NCI-H748 (cell line): ENCODE data around the gene PCSK2.

ENCODE experiments used
- DNase-seq: peaks from one replicate; lab custom pipeline; 2025; ENCODE audit not compliant: unreplicated experiment; lab: John Stamatoyannopoulos, UW

Gene PCSK2

DNA sequence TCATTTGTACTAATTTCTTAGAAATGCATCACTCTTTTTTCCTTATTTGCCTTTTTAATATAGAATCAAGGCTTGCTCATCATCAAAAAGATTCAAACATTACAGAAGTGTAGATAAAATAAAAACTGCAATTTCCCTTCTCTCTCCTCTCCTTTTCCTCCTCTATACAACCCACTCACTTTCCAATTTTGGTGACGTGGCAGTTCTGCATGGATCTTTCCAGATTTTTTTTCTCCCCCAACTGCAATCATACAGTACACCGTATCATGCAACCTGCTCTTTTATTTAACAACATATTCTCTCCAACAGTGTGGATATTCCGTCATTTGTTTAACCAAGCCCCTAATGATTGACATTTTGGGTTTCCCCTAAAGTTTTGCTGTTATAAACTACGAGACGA is 163.8 kb downstream of the PCSK2 start:
- DNase-seq, result no peak

DNA sequence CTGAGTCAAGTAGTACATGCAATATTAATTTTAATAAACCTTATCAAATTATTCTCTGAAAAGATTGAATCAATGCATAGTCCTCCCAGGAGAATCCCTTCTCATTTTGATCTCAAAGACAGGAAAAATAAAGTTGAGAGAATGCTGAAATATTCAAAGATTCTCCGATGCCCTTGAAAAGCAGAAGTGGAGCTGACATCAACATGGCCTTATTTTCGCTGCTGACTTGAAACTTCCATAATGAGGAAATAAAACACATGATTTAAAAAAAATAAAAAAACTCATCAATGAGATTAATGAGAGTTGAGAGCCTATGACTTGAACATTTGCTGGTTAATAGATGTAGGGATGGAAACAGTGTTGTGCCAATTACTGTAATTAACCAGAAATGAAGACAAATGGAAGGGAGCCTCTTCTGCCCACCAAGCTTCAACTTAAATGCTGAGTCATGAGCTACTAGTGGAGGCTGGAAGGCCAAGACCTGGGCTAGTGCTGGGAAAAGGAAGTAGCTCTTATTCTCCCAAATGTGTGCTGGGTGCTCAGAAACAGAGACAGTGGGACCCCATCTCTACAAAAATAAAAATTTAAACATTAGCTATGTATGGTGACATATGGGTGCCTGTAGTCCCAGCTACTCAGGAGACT is 164.4 kb downstream of the PCSK2 start:
- no peak for DNase-seq

DNA sequence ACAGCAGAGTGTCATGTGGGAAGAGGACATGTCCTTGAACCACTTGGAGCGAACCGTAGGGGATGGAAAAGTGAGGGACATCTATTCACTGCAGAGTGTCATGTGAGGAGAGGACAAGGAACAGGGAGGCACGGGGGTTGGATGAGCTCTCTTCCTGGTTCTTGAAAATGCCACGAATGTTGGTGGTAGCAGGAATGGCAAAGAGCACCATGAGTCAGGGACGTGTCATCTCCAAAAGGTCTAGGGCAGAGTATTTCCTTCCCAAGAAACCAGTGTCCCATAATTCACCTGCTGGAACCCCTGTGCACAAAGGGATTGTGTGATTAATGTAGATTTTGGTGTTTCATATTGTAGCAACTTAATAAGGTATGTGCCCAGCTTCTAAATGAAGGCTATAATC is 167.6 kb downstream of the PCSK2 start:
- no peak for DNase-seq

DNA sequence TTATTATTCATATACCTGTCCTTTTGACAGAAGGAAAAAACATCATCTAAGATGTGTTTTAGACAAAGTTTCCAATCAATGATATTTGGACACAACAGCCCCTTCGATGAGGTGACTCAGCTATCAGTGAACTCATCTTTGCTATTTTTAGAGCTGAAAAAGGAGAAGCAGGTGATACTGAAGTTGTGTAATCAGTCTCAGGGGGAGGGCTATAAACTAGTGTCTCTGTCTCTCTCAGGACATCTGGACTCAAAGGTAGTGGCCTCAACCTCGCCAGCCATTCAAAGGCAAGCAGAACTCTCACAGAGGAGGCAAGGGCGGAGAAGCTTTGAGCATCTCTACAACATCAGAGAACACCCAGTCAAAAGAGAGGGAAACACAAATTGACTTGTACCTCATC is 168.9 kb downstream of the PCSK2 start:
- DNase-seq, result peak; percentile 78

DNA sequence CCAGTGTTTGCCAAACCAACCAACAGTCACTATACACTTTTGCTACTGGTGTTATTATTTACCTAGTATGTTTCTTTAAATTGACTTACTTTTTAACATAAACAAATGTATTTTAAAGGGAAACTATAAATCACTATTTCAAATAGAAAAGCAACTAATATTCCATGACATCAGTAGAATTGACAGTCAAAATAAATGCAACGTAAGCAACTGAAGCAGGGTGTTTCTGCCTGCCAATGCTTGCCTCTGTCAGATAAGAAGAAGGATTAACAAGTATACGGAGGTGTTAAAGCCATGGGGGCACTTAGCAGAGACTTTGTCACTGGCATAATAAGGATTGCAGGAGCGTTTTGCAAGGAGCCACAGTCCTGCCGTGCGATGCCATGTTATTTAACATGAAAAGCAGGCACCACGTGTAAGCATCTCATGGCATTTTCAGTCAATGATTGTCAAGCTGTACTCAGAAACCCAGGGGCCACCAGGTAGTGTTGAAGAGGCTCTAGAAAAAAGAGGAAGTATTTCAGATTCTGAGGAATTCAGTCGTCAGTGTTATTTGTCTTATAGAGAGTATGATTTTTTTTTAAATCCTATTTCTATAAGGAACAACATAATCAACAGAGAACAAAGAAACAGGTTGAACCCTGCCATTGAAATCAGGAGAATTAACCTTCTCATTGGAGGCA is 172.6 kb downstream of the PCSK2 start:
- no peak for DNase-seq

DNA sequence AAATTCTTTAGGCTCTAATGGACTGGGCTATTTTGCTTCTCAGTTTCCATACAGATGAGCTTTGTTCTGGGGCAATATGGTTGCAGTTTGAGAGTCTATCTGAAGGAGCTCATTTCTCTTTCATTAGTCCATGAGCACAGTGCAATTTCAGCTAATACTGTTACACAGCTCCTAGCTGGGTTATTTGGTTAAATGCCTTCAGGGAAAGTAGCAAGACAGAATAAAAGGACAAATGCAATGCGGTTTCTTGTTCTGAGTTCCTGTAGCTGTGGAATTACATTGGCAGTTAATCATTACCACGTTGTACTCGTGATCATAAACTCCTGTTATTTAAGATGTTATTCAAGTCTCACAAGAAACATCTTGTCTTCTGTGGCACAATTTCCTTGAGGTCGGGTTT is 176.6 kb downstream of the PCSK2 start:
- no peak for DNase-seq

DNA sequence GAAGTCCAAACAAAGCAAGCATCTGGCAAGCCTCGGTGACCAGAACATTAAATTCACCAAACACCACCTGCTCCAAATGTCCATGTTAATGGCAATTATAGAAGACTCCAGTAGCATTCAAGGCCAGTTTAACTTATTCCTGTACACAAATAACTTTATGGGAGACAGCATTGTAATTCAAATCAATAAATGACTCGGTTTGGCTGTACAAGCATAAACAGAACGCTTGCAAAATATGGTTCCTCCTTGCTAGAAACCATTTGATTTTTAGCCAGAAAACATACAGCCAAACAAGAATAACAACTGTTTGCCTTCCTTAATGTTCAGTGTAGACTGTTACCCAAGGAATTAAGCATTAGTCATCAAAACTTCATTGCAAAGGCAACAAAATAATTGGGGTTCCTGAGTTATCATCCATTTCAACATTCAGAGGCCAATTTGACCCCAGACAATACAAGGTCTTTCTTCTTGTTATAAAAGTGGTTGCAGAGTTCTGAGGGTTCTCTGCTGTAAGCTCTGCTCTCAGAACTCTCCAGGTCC is 179.3 kb downstream of the PCSK2 start:
- no peak for DNase-seq

DNA sequence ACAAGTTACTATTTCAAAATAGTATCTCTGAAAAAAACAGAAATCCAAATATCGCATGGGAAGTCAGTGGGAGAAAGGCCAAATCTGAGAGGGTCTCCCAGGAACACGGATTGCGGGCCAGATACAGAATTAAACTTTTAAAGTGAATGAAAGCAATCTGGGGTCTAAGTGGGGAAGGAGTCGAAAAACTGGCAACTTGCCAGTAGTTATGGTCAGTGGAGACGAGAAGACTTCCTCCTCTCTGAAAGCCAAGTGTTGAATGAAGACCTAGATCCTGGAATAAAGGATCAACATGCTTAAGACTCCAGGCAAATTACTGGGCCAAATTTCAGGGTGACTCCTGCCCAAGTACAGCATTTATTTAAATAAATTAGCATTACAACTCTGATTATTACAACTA is 180.7 kb downstream of the PCSK2 start:
- no peak for DNase-seq

DNA sequence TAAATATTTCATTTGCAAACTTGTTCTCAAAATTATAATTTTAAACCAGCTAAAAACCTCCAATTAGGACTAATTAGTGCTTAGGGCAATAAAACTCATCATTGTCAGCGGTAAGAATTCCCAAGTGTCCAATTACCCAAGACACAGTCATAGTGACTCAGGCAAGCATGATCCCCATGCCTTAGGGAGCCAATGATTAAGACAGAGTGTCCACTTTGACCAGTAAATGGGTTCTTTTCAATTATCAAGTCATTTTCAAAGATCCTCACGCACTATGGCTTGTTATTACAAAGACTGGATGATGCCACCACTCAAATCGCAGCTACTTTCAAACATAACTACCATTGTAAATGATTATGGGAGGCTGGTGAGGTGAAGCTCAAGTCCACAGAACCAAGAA is 190.4 kb downstream of the PCSK2 start:
- DNase-seq, result no peak

DNA sequence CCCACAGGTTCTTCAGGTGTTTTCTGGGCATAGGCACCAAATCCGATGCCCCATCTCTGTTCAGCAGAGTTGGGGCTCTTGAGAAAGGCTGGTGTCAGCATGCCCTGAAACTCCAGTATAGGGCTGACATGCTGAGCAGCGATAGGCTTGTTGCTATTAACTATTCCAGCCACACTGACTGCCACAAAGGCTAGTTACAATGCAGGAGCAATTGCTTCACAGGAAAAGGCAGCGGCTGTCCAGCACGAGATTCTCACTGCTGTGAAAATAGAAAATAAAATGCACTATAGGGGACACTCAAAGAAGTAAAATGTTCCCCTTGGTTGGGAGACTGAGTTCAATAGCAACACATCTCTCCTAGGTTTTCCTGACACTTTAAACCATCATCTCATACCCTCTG is 191.9 kb downstream of the PCSK2 start:
- DNase-seq, result no peak

DNA sequence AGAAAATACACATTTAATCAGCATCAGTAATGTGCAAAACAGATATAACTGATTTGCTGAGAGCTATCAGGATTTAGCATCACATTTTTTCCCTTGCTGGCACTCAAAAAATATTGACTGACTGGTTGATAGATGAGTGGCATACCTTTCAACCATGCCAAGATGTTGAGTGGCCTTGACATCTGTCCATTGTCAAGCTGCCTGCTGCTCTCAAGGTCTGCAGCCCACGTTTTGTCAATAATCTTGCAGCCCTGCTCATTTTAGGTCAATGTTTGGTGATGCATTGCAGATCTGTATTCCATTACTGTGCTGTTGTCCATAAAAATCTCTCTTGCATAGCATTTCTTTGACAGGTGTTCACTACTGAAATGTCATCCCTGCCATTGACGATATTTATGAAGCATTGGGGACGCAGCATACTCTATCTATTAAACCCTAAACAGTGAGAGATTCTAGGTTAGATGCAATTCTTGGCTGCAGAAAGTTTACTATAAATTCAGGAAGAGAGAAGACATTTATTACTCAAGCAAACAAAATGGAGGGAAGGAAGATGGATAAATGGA is 192.7 kb downstream of the PCSK2 start:
- DNase-seq, result no peak

DNA sequence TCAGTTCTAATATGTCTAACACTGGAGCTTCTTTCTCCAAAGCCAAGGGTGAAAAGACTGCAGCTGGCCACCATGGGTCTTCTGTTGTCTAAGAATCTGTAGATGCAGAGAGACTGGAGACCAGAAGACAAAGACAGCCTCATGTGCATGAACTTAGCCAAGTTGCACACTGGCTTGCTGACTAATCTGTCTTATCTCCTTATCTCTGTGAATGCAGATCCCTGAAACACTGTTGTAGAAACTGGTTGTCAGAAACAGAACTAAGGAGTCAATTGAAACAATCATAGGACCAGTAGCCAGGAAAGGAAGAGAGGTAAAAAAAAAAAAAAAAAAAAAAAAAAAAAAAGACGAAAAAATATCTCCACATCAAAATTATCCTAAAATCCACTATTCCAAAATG is 194.7 kb downstream of the PCSK2 start:
- no peak for DNase-seq

DNA sequence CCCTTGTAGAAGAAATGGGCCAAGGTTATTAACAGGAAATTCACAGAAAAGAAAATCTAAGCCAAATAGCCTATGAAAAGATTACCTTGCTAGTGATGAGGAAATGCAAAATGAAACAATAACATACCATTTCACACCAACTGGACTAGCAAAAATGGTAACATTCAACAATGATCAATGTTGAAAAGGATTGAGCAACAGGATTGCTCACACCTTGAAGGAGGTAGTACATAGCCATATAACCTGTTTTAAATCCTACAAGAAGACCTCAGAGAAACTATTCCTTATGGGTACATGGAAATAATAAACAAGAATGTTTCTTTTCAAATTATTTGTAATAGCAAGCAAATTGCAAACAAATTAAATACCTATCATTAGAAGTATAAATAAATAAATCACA is 196.9 kb downstream of the PCSK2 start:
- DNase-seq, result no peak

DNA sequence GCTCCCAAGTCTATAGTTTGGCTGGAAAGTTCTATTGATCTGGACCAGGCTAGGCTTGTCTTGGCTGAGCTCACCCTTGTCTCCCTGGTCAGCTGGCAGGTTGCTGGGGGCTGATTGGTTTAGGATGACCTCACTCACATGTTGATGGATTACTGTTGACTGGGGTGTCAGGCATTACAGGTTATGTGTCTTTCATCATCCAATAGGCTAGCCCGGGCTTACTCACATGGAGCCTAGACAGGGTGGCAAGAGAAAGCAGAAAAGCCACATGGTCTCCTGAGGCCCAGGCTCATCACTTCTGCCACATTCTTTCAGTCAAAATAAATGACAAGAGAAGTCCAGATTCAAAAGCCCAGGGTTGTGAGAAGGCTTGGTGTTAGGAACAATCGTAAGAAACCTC is 200.8 kb downstream of the PCSK2 start:
- no peak for DNase-seq

DNA sequence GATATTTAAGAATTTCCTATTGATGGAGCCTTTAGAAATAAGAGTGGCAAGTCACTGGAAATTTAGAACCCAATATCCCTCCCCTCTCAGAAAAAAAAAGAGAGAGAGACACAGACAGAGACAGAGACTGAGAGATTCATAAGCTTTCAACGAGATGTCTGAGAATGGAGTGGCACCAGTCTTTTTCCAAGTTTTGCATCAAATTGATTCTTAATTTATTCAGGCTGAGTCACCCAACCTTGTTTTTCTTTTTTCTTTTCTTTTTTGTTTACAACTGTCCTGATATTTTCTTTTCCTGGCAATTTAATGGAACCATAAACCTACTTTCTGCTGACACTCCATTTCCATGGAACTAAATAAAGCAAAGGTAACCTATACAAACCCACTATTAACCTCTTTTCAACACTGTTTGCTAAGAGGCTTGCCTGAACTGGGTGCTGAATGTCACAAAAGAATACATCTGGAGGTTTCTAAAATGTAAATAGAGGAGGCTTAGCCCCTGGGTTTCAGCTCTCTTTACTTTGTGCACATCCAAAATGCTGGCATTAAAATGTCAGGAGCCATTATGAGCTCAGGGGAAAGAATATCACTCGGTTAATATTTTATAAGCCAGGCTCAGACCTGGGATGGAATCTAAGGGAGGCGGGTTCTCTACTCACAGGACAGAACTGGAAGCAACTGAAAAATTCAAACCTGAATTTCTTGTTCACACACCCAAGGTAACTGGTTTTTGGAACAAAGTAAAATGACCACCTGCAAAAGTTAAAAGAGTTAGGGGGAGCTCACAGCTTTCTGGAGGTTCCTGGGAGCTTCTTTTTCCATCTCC is 203.5 kb downstream of the PCSK2 start:
- peak; percentile 99 for DNase-seq

DNA sequence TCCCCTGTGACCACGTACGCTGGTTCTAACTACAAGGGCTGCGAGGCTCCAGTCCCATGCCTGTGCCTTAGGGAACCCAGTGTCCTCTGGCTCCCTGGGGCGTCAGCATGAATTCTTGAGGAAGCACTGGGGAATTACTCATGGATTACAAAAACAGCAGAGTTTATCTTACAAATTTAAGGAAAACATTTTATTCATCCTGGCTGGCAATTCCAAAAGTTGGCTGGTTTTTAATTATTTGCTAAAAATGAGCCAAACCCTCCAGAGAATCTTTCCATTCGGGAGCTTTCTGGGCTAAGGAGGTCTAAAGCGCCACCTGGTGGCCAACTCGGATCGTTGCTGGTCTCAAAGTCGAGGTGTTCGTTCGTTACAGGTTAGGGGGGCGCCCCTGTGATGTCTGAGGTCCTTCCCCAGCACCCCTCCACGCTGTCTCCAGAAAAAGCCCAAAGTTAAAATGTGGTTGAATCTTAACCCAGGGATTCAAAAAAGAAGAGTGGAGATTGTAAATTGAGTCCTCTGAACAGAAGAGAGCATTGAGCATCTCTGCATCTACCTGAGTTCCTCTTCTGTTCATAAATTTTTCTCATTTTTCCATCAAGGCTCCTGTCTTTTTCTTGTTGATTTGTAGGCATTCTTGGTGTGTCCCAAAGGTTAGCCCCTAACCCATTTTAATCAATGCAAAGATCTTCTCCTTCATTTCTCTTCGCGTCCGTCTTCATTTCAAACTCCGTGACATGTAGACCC is 205.0 kb downstream of the PCSK2 start:
- peak; percentile 81 for DNase-seq

DNA sequence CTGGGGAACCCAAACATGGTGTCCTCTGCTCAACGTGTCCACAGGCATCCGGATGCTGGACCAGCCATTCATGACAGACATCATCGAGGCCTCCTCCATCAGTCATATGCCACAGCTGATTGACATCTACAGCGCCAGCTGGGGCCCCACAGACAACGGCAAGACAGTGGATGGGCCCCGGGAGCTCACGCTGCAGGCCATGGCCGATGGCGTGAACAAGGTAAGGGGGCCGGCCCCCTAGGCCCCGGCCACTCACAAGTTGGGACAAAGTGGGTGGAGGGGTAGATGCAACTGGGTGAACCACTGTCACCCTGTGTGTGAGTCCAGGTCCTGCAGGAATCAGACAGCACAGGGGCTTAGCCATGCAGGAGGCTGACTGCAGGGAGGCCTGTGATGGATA is 209.8 kb downstream of the PCSK2 start:
- DNase-seq, result no peak

DNA sequence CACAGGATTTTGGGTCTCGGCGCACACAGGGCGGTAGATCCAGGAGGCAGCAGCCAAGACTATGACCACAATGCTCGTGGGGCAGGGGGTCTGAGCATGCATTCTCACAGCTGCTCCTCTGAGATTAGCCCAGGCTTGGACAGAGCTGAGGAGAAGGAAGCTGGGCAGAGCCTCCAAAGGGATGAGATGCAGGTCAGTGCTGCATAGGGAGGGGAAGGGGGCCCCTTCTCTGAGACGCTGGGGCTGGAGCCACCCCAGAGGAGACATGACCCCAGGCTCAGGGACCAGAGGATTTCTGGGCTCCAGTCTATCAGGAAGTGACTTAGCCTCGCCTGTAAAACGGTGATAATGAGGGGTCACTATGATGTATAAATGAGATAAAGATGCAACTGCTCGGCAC is 210.4 kb downstream of the PCSK2 start:
- DNase-seq, result no peak

DNA sequence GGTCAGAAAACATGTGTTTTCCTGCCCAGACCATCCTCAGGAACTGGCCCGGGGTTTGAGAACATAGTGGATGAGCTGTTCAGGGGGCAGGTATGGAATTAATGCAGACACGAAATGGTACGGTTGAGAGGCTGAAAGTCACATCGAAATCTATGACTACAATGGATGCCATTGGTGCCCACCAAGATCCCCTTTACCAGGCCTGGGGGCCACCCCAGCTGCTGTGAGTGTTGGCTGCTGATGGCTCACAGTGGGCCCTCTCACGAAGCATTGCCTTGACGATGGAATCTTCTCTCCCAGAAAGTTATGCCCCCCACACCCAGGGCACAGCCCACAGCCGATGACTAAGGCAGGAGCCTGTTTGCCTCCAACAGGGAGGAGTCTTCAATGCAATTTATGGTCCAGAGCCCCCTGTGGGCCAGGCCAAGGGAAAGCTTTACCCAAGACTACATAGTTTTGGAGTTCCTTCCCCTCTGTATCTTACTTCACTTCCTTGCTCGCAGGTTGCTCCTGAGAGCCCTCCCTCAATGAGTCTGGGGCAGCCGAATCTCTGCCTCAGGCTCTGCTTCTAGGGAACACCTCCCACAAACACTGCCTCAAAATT is 211.7 kb downstream of the PCSK2 start:
- no peak for DNase-seq

DNA sequence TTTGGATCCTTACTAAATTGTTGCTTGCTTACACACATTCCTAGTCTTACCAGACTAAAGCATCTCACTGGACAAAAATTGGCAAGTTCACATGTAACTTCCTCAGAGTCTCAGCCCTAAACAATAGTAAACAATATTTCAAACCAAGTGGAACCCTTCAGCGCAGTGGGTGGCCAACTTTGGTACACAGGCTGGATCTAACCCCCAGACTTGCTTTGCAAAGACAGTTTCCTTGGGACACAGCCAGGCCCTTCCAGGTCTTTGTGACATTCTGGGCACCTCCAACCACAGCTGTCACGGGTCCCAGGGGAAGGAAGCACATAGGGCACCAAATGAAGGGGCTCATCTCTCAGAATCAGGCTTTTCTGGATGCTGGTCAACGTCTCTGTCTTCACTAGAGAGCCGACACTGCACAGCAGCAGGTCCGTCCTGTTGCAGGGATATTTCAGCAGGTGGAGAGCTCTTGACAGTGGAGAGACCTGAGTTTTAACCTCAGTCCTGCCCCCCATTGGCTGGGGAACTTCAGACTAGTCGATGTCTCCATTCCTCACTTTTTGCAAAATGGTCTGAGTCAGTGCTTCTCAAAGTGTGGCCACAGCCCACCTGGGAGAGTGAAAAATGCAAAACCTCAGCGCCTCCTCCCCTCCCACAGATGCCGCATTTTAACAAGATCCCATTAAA is 212.9 kb downstream of the PCSK2 start:
- DNase-seq, result no peak
